A673 (cell line): Measurements from ENCODE around the gene ING5.

Experiments used
- CTCF ChIP-seq: fragments of 300-800, 200-600 bp; sonication (generic); conservative IDR thresholded peaks from 2 replicates; pipeline ENCODE4 v1.5.1; 2017; ENCODE audit warnings: low read depth, mild to moderate bottlenecking, antibody characterized with exemption, low read length, moderate library complexity, mixed read lengths
- EZH2 ChIP-seq: fragments of 200-600 bp; sonication (generic); IDR thresholded peaks from 2 replicates; pipeline ENCODE4 v1.6.1; 2017; ENCODE audit warnings: borderline replicate concordance, low read depth, mild to moderate bottlenecking, mixed read lengths, antibody characterized with exemption, low read length; ENCODE audit not compliant: poor library complexity, severe bottlenecking

GRCh38 chr2:241701399-241702154 is at the start of gene ING5:
- no peak; the same call in 1 of the 2 replicates for TF ChIP-seq CTCF
- no peak for TF ChIP-seq EZH2
